Peyer's patch (tissue), 4 donors: ENCODE results near the gene TECTA. TPM values are rescaled to one million over a fixed set of nuclear protein-coding genes. Genes with fewer than 3 reads are reported as not detected.

Source experiments
- DNase-seq, 3 donors: peaks; one replicate each; pipeline ENCODE4 v3.0.0-alpha.2; 2017 to 2019
- H3K27ac ChIP-seq, 4 donors: fragments of 200-600 bp; sonication (generic); one replicate each; pipeline ENCODE4 v1.5.1; 2016 to 2019
- H3K27me3 ChIP-seq, 2 donors: fragments of 200-600 bp; sonication (generic); one replicate each; pipeline ENCODE4 v1.5.1; 2019
- H3K36me3 ChIP-seq, 3 donors: fragments of 200-600 bp; sonication (generic); one replicate each; pipeline ENCODE4 v1.5.1; 2016 to 2019
- H3K4me1 ChIP-seq, 4 donors: fragments of 200-600 bp; sonication (generic); one replicate each; pipeline ENCODE4 v1.5.1; 2016 to 2019
- H3K4me3 ChIP-seq, 4 donors: fragments of 200-600 bp; sonication (generic); 1 replicate in 3 of 4; 2 replicates in 1 of 4; pipeline ENCODE4 v1.5.1; 2016 to 2019; ENCODE audit warnings: mild to moderate bottlenecking in 1 of 4
- H3K9me3 ChIP-seq, 4 donors: fragments of 200-600 bp; sonication (generic); one replicate each; pipeline ENCODE4 v1.5.1; 2016 to 2019; ENCODE audit warnings: mild to moderate bottlenecking in 1 of 4
- POLR2A ChIP-seq, 2 donors: fragments of 450-650 bp; IDR thresholded peaks; one replicate each; pipeline ENCODE4 v1.5.1; 2017; ENCODE audit warnings: antibody characterized with exemption in 2 of 2, mild to moderate bottlenecking in 2 of 2, moderate library complexity in 2 of 2
- total RNA-seq, 4 donors: library from RNA; depleted of rRNA; stranded (reverse); fragments of >200 nt; gene quantifications; one replicate each; pipeline ENCODE4 v1.1.0, GENCODE V29; 2016
- TF ChIP-seq, protein P1 (sequence below), 6 experiments: fragments of 450-650 bp in 4 of 6; fragments of 200-600 bp in 2 of 6; sonication (generic) in 1 of 6; IDR thresholded peaks; one replicate each; pipeline ENCODE4 v1.5.1; 2017 to 2019; ENCODE audit warnings: antibody characterized with exemption in 6 of 6, mild to moderate bottlenecking in 3 of 6, moderate library complexity in 1 of 6

The TECTA gene
- total RNA-seq, 4 donors from 2014 or later, result 0.19 to 6.6 (median 0.67) TPM; not detected in 1

DNA sequence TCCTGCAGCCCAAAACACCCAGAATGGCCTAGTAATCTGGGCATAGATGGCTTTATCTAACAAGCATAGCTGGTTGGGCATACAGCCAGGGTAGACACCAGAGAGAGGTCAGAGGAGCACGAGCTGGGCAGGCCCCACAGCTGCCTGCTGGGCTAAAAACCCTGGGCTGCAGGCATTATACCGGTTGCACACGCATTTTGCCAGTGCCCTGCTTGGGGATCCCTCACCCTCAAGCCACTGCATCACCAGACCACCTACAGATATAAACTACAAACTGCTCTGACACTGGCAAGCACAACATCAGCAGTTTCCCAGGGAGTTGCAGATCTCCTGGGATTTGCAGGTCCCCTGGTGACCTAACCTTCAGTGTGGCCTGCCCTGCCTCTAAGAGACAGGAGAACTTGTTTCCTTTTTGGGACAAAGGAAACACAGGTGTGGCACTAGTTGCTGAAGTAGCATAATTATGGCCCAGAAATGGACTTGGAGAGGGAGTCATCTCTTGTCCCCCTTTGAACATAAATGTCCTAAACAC lies 112.4 kb downstream of the TECTA start:
- Histone ChIP-seq H3K4me3 (no peak overlapping the region), H3K4me1 (no peaks in the 10 kb centered on the region), H3K27me3 (no peaks in the 10 kb centered on the region), H3K36me3 (no peaks in the 10 kb centered on the region), H3K27ac (no peak overlapping the region), H3K9me3 (no peaks in the 10 kb centered on the region)
- TF ChIP-seq, protein P1, sequence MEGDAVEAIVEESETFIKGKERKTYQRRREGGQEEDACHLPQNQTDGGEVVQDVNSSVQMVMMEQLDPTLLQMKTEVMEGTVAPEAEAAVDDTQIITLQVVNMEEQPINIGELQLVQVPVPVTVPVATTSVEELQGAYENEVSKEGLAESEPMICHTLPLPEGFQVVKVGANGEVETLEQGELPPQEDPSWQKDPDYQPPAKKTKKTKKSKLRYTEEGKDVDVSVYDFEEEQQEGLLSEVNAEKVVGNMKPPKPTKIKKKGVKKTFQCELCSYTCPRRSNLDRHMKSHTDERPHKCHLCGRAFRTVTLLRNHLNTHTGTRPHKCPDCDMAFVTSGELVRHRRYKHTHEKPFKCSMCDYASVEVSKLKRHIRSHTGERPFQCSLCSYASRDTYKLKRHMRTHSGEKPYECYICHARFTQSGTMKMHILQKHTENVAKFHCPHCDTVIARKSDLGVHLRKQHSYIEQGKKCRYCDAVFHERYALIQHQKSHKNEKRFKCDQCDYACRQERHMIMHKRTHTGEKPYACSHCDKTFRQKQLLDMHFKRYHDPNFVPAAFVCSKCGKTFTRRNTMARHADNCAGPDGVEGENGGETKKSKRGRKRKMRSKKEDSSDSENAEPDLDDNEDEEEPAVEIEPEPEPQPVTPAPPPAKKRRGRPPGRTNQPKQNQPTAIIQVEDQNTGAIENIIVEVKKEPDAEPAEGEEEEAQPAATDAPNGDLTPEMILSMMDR (IDR thresholded peaks at IDR 0.05), result no peak
- TF ChIP-seq POLR2A (IDR thresholded peaks at IDR 0.05), result no peak
- no peak for DNase-seq

DNA sequence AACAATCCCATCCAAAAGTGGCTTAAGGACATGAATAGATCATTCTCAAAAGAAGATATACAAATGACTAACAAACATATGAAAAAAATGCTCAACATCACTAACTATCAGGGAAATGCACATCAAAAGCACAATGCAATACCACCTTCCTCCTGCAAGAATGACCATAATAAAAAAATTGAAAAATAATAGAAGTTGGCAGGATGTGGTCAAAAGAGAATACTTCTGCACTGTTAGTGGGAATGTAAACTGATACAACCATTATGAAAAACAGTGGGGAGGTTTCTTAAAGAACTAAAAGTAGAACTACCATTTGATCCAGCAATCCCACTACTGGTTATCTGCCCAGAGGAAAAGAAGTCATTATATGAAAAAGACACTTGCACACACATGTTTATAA lies 113.8 kb downstream of the TECTA start:
- no peak overlapping the region for H3K27ac ChIP-seq
- no peaks in the 10 kb centered on the region for H3K27me3 ChIP-seq
- H3K9me3 ChIP-seq, result no peaks in the 10 kb centered on the region
- no peak for DNase-seq
- no peaks in the 10 kb centered on the region for H3K36me3 ChIP-seq
- H3K4me1 ChIP-seq, result no peaks in the 10 kb centered on the region
- TF ChIP-seq POLR2A (IDR thresholded peaks at IDR 0.05), result no peak
- TF ChIP-seq, protein P1 (IDR thresholded peaks at IDR 0.05), result no peak
- H3K4me3 ChIP-seq, result no peak overlapping the region

DNA sequence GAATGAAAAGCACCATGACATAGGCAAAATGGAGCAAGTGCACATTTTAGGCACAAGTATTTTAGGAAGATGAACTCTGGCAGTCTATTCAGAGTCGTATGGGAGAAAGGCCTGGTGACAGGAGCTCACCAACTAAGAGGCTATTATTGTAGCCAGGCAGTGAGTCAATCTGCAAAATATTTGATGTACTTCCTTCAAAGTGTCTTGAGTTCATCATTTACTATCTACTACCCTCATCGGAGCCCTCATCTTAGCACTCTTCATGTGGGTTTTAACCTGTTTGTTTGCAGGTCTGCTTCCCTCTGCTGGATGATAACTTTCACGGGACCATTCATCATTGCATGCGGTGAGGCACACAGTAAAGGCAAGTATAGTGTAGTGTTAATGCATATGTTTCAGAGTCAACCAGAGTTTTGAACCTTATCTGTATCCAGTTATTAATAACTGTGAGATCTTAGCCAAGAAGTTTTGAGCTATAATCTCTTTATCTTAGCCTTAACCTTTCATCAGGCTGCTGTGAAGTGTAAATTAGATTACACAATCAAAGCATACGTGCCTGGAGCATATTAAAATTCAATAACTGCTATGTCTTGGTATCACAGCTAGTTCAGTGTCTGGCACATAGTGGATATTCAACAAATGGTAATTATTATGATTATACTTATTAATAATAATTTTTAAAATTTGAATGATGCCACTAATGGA lies 120.6 kb downstream of the TECTA start:
- H3K36me3 ChIP-seq, result no peaks in the 10 kb centered on the region
- TF ChIP-seq, protein P1 (IDR thresholded peaks at IDR 0.05), result no peak
- TF ChIP-seq POLR2A (IDR thresholded peaks at IDR 0.05), result no peak
- no peaks in the 10 kb centered on the region for H3K4me1 ChIP-seq

DNA sequence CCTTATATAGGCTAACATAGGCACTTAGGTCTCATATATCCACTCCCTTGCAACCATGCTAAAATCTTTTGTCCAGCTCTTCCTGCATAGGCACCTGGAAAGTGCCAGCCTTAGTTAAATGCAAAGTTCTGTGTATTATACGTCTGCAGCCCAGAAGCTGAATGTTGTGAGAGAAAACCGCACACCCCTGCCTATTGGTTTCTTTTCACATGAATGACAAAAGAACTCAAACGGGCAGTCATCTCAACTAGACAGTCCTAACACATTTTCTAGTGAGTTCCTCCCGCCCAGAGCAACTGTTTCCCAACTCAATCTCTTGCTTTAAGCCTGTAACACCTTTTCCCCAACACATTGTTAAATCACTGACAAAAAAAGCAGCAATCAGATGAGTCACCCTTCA lies 122.1 kb downstream of the TECTA start:
- no peaks in the 10 kb centered on the region for H3K9me3 ChIP-seq
- H3K36me3 ChIP-seq, result no peaks in the 10 kb centered on the region
- TF ChIP-seq, protein P1 (IDR thresholded peaks at IDR 0.05), result no peak
- TF ChIP-seq POLR2A (IDR thresholded peaks at IDR 0.05), result no peak
- H3K4me1 ChIP-seq, result no peaks in the 10 kb centered on the region
- H3K4me3 ChIP-seq, result no peak overlapping the region
- H3K27ac ChIP-seq, result no peak overlapping the region
- H3K27me3 ChIP-seq, result no peaks in the 10 kb centered on the region
- no peak for DNase-seq

More for the DNA sequence above, 120.6 kb downstream of the TECTA start:
- Histone ChIP-seq H3K27ac (no peak overlapping the region), H3K27me3 (no peaks in the 10 kb centered on the region), H3K9me3 (no peaks in the 10 kb centered on the region), H3K4me3 (no peak overlapping the region)
- no peak for DNase-seq

DNA sequence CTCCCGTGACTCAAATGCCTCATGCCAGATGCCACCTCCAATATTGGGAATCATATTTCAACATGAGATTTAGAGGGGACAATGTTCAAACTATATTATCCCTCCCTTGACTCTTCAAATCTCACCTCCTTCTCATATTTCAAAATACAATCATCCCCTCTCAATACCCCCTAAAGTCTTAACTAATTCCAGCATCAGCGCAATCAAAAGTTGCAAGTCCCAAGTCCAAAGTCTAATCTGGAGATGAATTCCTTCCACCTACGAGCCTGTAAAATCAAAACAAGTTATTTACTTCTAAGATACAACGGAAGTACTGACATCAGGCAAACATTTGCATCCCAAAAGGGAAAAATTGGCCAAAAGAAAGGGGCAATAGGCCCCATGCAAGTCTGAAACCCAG lies 124.3 kb downstream of the TECTA start:
- no peak for DNase-seq
- TF ChIP-seq, protein P1 (IDR thresholded peaks at IDR 0.05), result no peak
- TF ChIP-seq POLR2A (IDR thresholded peaks at IDR 0.05), result no peak
- Histone ChIP-seq H3K9me3 (no peaks in the 10 kb centered on the region), H3K27ac (no peak overlapping the region), H3K36me3 (no peaks in the 10 kb centered on the region), H3K4me1 (no peaks in the 10 kb centered on the region), H3K4me3 (no peak overlapping the region), H3K27me3 (no peaks in the 10 kb centered on the region)
